SU-DHL-6 (cell line): Measurements from ENCODE around the gene TKTL2.

Experiments
- CTCF ChIP-seq: fragments of 200-600 bp; sonication (generic); IDR thresholded peaks from one replicate; pipeline ENCODE4 v1.5.1; 2017; ENCODE audit warnings: antibody characterized with exemption, mild to moderate bottlenecking, low read length, moderate library complexity; ENCODE audit not compliant: insufficient read depth, poor library complexity, severe bottlenecking
- EZH2phosphoT487 ChIP-seq: fragments of 200-600 bp; sonication (generic), shearing (Covaris generic); conservative IDR thresholded peaks from 2 replicates; pipeline ENCODE4 v1.6.1; 2018; ENCODE audit warnings: mild to moderate bottlenecking, antibody characterized with exemption, low read length, moderate library complexity, mixed read lengths

- TF ChIP-seq CTCF (no peak), EZH2phosphoT487 (no peak)
These were observed 12.8 kb upstream of the TKTL2 start for GRCh38 chr4:163486321-163486720.
